Fibroblast of mammary gland (primary cell): ENCODE results near the gene ENGASE.
"Not testable (repeated sequence)": the region's sequence is repeated elsewhere in the genome, so short reads cannot be mapped to it uniquely, and the experiment has no call there.

ENCODE experiments used
- DNase-seq: peaks from one replicate; pipeline ENCODE4 v3.0.0-alpha.2; 2010; ENCODE audit warnings: low read depth
- H3K4me3 ChIP-seq: 2 replicates; pipeline ENCODE4 v1.5.1; 2011; ENCODE audit warnings: low read depth, mild to moderate bottlenecking, low read length, moderate library complexity; ENCODE audit not compliant: control insufficient read depth
- CTCF ChIP-seq: conservative IDR thresholded peaks from 2 replicates; pipeline ENCODE4 v1.5.1; 2011; ENCODE audit warnings: low read depth, low read length, inconsistent platforms; ENCODE audit not compliant: control insufficient read depth, insufficient read depth

The ENGASE gene

GRCh38 chr17:79028496-79029326 lies 45.9 kb upstream of the ENGASE start:
- H3K4me3 ChIP-seq: no peak overlapping the region
- TF ChIP-seq CTCF: peak; percentile 28
- no peak for DNase-seq

DNA sequence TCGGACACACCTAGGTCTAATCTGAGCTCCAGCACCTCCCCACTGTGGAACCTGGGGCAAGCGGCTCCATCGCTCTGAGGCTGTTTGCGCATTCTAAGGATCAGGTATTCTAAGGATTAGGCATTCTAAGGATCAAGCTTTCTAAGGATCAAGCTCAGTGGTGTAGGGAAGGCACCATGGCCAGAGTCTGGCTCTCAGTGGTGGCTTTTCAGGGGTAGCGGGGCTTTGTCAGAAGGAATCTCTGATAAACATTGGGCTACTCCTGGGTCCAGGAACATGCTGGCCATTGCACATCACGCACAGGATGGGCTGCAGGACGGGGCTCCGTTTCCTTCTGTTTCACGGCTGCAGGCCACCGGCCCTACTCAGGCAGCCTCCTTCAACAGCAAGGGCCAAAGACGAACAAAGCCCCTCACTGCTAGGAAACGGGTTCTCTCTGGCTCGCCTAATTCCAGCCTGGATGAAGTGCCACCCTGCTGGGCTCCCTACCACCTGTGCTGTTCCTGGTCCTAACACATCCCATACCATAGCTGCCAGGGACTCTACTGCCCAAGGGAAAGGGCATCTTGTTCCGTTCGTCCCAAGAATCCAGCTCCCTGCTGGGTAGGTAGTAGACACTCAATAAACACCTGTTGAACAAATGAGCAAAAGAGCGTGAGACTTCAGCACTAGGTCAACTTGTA lies 45.2 kb upstream of the ENGASE start:
- TF ChIP-seq CTCF: no peak
- H3K4me3 ChIP-seq: no peak overlapping the region
- DNase-seq: no peak

DNA sequence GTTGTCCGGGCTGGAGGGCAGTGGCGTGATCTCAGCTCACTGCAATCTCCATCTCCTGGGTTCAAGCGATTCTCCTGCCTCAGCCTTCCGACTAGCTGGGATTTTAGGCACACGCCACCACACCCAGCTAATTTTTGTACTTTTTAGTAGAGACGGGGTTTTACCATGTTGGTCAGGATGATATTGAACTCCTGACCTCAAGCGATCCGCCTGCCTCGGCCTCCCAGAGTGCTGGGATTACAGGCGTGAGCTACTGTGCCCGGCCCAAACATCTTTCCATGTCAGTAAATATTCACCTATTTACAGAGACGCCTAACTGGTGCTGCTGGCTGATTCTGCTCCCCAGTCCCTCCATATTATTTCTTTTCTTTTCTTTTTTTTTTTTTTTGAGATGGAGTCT lies 44.0 kb upstream of the ENGASE start:
- not testable (repeated sequence) for H3K4me3 ChIP-seq, DNase-seq

GRCh38 chr17:79031996-79032875 lies 42.4 kb upstream of the ENGASE start:
- no peak overlapping the region for H3K4me3 ChIP-seq
- TF ChIP-seq CTCF: no peak
- DNase-seq: no peak

- no peak for DNase-seq
- no peak for TF ChIP-seq CTCF
- no peak overlapping the region for H3K4me3 ChIP-seq
Observed at GRCh38 chr17:79033046-79033616, 41.5 kb upstream of the ENGASE start.

- no peak for DNase-seq
- no peak overlapping the region for H3K4me3 ChIP-seq
- no peak for TF ChIP-seq CTCF
Observed at GRCh38 chr17:79033741-79034501, 40.7 kb upstream of the ENGASE start.
